HG03045 (cell line): ENCODE results near the gene PLCB1.
"Not testable (repeated sequence)": the region's sequence is repeated elsewhere in the genome, so short reads cannot be mapped to it uniquely, and the experiment has no call there.

Experiments used
- ATAC-seq: cut with Tn5 transposase; IDR thresholded peaks from one replicate; pipeline ENCODE4 v1.9.1; 2021; ENCODE audit warnings: mild to moderate bottlenecking, moderate library complexity; ENCODE audit not compliant: unreplicated experiment

The PLCB1 gene

DNA sequence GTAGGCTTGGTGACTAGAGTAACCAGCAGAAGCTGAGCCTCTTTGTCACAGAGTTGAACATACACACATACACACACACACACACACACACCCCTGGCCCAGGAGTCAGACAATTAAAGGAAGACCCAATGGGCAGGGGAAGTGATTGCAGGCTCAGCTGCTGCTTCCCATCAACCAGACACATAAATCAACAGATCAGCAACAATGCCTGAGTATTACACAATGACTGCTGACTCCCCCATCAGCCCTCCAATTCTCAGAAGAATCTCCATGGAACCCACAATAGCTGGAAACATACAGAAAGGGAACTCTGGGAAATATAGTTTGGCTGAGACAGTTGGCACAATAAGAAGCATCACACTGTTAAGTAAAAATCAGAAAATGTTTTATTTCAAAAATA is 666.4 kb downstream of the PLCB1 start:
- no peak for ATAC-seq

DNA sequence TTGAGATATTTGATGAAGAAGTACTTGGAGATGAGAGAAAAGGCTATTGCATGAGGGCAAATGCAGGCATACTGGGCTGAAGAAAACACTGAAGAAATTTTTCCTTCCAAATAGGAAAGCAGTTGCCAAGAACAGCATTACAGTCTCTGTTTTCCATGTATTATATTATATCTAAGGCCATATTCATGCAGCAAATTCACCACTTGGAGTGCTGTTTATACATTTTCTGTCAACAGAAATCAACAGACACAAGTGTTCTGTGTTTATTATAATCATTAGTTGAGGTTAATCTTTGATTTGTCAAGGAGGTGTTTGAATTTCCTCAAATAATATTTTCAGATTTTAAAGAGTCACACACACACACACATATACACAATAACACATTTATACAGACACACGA is 668.0 kb downstream of the PLCB1 start:
- ATAC-seq = no peak

DNA sequence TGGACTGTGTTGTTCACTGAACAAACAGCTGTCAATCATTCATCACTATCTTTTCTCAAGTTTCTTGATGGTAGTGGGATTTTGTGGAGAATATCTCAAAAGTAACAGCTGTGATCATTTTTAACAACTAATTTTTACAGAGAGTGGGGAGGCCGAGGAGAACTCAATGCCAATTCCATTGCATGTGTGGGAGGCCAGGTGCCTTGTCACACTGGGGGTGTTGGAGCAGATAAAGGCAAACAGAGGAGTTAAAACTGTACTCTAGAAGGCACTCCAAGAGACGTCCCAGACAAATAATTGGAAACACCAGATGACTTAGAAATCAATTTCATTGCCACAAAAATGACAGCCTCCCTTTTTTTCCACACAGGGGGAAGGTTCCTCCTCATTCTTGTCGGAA is 669.6 kb downstream of the PLCB1 start:
- ATAC-seq = no peak

DNA sequence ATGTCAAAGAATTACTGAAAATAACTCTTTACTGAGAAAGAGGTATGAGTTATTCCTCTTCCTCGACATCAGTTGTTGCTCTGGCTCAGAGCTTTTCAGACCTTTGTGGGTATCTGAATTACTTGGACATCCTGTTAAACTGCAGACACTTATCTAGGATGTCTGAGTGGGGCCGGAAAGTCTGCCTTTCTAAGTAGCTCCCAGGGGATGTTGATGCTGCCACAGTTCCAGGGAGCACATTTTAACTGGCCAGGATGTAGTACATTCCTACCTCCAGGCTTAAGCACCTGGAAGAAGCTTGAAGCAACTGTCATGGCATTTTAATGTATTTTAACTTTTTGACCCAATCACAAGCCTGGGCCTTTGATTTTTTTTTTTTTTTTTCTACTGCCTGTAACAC is 671.0 kb downstream of the PLCB1 start:
- ATAC-seq = no peak

DNA sequence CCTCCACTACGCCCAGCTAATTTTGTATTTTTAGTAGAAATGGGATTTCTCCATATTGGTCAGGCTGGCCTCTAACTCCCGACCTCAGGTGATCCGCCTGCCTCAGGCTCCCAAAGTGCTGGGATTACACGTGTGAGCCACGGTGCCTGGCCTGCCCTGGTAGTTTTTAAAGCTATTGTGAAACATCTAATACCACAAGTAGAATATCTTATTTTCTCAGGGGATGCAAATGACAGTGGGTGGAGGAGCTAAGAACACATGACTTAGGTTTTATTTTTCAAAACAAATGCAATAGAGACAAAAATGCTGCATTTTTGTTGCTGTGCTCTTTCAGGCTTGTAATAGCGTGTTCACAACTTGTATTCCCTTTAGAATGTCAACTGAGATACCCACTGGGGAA is 671.9 kb downstream of the PLCB1 start:
- no peak for ATAC-seq

DNA sequence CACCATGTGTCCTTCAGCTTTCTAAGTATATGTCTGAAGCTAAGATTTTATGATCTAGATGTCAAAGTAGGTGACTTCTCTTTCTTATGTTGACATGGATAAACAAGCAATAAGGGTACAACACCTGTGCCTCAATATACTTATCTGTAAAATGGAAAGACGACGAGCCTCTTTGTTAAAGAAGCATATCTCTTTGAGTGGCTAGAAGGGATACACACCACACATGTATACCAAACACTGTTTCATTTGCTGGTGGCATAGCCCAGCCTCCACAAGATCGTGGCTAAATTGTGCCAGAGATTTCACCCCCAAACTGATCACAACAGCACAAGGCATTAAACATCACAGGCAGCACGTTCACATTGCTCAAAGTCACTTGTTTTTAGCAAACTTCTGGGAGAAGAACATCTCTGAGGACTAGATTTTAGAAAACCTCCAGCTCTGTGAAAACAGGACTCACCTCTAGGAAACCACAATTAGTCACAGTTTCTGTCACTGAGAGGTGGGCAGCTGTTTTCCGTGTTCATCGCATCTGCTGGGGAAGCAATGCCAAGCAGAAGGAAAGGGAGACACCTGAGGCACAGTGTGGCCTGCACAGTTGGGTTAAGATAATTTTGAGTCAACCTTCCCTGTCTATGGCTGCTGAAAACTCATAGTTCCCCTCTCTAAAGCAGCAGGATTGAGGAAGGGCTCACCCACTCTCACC is 673.8 kb downstream of the PLCB1 start:
- no peak for ATAC-seq

DNA sequence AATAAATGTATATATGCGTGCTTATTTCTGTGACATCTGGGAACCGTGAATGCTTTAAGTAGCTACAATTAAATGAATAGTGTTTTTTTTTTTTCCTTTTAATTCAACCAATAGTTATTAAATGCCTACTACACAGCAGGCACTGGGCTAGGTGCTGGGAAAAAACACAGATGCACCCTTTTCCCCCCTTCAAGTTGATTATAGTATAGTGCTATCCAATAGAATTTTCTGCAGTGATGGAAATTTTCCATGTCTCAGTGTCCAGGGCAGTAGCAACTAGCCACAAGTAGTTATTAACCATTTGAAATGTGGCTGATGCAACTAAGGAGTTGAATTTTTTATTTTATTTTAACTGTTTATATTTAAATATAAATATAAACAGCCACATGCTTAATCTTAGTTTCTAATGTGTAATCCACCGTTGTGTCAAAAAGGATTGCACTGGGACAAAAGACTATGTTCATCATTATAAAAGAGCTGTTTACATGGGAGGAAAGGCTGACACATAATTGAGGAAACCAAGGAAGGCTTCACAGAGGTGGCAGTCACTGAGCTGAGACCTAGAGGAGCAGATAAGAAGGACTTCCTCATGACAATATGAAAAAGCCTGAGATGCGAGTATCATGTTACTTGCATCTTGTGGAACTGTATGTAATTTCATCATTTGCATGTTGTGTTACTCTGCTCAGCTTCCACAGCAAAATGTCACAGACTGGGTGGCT is 675.6 kb downstream of the PLCB1 start:
- ATAC-seq = no peak

DNA sequence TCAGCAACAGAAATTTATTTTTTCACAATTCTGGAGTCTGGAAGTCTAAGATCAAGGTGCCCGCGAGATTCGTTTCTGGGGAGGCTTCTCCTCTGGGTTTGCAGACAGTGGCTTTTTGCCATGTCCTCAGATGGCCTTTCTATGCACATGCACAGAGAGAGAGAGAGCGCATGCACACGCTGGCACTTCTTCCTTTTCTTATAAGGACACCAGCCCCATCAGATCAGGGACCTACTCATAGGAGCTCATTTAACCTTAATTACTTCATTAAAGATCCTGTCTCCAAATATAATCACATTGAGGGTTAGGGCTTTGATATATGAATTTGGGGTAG is 676.1 kb downstream of the PLCB1 start:
- ATAC-seq = no peak

DNA sequence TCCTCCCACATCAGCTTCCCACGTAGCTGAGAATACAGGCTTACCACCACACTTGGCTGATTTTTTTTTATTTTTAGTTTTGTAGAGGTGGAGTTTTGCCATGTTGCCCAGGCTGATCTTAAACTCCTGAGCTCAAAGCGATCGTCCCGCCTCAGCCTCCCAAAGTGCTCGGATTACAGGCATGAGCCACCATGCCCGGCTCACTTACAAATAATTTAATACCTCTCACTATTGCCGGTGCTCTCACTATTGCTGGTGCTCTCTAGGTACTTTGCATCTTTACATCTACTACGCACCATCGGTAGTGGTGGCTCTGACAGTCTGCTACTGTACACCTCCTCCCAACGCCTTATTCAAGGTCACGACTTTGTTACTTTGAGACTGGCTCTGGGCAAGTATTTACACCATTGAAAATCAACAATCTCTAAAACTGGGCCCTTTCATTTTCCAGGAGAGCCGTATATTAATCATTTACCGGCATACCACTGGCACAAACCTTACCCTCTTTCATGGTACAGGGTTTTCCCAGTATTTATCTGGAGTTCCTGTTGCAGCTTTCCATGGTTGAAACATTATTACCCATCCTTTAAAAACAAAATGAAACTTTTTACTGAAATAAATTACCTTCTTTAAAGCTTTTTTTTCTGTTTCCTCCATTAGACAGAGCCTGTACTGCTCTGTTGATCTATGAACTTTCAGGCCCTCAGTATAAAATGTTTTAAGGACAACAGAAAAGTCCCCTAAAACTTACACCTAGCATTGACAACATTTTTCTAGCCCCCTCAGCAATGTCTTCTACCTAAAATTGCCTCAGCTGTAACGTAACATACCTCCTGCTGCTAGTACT is 677.3 kb downstream of the PLCB1 start:
- no peak for ATAC-seq

DNA sequence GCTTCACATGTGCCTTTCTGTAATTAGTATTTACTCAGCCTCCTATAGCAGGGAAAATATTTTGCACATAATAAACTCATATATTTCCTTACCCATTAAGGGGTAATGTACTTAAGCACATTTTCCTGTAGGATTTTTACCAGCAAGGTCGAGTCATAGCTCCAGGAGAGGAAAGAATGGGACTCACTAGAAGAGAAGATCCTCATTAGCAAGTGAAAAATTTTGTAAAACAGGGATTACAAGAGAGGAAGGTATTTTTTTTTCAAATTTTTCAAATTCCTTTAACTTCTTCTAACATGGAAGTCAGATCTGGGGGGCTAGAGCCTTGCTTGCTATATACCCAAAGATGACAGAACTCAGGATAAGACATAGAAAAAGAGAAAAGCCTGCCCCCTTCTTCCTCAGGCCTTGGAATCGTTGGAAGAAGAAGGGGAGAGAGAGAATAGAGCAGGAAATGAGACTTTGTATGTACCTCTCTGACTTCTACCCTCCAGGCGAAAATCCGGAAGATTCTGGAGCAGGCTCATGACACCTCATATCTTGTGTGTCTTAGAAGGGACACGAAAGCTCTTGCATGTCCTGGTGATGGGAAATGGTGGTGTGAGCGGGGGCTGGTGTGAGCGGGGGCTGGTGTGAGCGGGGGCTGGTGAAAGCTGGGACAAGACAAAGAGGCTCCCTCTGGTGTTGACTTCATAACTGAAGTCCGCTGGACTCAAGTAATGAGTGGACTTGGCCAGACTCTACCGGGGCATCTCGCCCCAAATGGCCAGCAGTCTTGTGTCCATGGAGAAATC is 679.9 kb downstream of the PLCB1 start:
- no peak for ATAC-seq

DNA sequence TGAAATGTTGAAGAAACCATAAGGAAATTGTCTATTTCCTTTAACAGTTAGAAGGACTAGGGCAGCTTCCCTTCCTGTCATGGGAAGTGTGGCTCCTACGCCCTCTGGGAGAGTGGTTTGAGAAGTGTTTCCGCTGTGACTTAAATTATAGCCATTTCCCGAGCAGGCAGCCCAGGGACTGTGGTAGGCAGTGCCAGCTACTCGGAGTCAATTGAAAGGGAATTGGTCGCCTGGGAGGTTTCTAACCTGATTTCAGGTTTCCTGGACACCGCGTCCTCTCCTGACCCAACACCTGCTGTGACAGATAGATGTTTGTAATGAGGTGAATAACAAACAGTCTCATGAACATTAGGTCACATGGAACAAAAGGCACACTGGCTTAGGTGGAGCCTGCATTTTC is 680.8 kb downstream of the PLCB1 start:
- ATAC-seq = no peak

DNA sequence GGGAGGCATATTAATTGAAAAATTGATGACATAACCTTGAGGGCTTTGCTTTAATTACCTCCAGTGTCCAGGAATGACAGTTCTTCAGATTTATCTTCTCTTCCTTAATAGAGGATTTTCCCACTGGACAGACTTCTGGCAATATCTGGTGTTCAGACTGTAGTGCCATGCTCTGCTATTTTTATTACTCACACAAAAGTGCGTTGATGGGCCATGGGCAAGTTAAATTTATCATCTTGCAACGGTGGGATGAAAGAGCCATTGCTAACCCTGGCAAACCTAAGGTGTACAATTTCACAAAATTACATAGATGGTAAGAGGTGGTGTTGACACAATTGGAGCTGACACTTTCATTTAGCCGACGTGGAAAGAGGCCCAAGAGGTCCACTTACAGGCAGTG is 683.1 kb downstream of the PLCB1 start:
- ATAC-seq = no peak

DNA sequence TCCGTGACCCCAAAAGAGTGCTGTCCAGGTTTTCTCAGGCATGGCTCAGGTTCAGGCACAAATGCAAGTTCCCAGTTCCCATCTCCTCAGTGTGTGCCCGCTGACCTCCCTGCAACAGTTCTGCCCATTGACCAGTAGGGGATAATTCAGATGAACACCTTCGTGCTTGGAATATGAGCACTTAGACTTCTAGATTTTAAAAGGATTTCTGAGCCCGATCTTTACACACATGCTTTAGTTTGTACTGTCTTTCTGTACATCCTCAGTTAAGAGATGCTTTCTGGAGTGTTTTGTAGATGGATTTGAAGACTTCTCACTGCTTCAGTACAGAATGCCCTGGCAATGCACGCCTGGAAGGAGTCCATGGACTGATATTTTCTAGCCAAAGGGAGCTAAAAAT is 697.2 kb downstream of the PLCB1 start:
- no peak for ATAC-seq

DNA sequence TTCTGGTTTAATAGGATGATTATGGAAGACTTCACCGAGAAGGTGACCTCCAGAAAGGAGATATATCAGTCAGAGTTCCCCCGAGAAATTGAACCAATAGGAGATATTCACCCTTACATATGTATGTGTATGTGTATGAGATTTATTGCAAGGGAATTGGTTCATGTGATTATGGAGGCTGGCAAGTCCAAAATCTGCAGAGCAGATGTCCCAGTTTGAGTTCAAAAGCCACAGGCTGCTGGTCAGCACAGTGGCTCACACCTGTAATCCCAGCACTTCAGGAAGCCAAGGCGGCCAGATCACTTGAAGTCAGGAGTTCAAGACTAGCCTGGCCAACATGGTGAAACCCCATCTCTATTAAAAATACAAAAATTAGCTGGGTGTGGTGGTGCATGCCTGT is 702.2 kb downstream of the PLCB1 start:
- not testable (repeated sequence) for ATAC-seq

DNA sequence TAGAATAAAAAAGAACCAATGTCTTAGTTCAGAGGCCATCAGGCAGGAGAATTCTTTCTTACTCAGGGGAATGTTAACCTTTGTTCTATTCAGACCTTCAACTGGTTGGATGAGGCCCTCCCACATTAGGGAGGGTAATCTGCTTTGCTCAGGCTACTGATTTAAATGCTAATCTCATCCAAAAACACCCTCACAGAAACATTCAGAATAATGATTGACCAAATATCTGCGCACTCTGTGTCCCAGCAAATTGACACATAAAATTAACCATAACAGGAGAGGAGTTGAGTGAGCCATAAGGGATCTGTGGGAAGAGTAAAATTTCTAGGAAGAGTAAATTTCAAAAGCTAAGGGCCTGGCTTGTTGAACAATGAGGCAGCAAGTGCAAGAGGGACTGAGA is 702.8 kb downstream of the PLCB1 start:
- no peak for ATAC-seq

DNA sequence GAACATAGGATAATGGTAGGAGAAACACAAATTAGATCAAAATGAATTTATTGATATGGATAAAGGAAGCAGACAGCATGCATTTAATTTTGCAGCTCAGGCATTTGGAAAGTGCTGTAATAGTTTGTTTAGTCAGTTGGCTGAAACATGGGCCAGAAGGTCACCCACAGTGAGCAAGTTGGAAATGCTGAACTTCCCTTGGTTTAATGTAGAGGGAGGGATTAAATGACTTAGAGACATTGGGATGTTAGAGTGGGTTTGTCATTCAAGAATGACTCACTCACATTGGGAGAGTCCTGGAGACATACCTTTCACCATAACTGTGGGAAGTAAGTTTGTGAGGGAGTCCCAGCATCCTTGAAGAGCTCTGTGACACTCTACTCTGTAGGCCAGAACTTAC is 705.3 kb downstream of the PLCB1 start:
- no peak for ATAC-seq

DNA sequence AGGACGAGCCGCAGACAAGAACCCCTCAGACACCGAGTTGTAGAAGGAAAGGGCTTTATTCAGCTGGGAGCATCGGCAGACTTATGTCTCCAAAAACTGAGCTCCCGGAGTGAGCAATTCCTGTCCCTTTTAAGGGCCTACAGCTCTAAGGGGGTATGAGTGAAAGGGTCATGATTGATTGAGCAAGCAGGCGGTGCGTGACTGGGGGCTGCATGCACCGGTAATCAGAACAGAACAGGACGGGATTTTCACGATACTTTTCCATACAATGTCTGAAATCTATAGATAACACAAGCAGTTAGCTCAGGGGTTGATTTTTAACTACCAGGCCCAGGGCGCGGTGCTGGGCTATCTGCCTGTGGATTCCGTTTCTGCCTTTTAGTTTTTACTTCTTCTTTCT is 710.5 kb downstream of the PLCB1 start:
- no peak for ATAC-seq

DNA sequence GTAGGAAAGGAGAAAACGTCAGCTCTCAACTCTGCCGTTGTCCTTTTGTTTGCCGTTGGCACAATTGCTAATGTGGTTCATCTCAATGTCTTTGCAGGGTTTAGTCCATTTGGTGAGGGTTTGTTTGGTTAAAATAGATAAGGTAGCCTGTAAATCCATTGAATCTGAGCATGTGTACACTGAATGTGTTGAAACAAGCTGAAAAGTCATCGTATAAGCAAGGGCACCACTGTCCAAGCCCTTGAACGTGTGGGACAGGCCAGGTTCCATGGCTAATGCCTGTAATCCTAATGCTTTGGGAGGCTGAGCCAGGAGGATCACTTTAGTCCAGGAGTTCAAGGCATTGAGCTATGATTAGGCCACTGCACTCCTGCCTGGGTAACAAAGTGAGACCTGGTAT is 712.1 kb downstream of the PLCB1 start:
- no peak for ATAC-seq

DNA sequence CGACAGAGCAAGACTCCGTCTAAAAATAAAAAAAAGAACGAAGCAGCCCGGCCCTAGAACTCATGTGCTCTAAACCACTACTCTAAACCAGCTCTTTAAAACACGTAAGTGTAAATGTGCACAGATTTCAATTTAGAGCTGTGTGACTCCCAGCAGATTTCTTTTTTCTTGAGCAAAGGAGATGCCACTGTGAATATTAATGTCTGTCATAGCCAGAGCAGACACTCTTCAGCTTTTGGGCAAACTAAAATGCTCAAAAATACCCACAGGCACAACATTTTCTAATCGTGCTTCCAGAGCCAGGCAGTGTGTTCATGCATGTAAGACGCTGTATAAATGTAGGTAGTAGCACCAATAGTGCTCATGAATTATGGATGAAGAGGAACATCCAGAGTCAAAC is 717.9 kb downstream of the PLCB1 start:
- no peak for ATAC-seq

DNA sequence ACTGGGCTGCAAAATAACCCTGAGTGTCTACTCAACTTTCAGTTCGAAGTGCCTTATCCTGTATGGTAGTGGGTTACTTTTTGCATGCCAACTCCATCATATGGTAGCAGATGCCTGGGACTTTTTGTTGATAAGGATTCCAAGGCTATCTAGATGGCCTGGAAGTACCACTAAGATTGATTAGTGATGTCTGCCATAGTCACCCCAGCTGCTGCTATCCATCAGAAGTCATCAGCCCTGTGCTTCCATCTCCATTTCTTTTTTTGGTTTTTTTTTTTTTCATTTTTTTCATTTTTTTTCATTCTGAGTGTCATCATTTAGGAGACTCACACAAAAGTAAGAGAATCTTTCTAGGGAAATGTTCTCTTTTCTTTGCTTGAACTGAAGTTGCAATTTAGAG is 719.4 kb downstream of the PLCB1 start:
- no peak for ATAC-seq

DNA sequence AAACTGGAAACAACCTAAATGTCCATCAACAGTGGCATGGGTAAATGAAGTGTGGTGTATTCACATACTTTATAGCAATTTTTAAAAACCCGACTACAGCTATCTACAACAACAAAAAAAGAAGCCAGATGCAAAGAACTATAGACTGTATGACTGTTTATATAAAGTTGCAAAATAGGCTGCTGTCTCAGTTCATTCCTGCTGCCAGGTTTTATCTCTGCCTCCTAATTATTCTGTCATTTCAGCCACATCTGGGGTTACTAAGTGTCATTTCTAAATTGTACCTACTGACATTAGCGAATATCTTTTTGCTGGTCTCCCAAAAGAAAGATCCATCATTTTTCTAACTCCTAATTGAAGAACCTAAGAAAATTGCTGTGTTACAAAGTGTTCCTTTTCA is 719.9 kb downstream of the PLCB1 start:
- ATAC-seq = not testable (repeated sequence)
